Subcutaneous adipose tissue (tissue), 4 donors: ENCODE results near the gene ITGB3BP. TPM values are rescaled to one million over a fixed set of nuclear protein-coding genes. Genes with fewer than 3 reads are reported as not detected.

Experiments
- total RNA-seq, 4 donors: library from RNA; depleted of rRNA; stranded (reverse); fragments of >200 nt; gene quantifications; one replicate each; pipeline ENCODE4 v1.1.0, GENCODE V29; 2016
- TF ChIP-seq, protein P1 (sequence below): fragments of 450-650 bp; IDR thresholded peaks from one replicate; pipeline ENCODE4 v1.5.1; 2016; ENCODE audit warnings: low read depth, mild to moderate bottlenecking, control low read depth, antibody characterized with exemption, moderate library complexity

The ITGB3BP gene
- total RNA-seq, 4 donors from 2014 or later = 9.2 to 10.2 (median 9.9) TPM

DNA sequence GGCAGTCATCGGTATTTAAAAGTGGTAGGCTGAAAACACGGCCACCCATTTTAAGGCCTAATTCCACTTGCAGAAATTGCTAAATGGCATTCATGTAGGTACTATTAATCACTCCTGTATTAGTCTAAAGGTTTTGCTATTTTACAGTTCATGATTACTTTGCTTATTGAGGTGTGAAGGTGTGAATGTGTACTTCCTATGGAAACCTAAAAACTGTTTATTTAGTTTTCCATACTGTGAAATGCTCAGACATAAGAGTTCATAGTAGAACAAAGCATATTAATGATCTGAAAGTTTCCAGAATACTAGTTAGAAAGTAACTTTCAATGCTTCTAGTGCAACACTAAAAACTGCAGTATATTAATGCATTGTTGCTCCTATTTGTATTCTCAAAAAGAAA is 69.8 kb downstream of the ITGB3BP start:
- TF ChIP-seq, protein P1, sequence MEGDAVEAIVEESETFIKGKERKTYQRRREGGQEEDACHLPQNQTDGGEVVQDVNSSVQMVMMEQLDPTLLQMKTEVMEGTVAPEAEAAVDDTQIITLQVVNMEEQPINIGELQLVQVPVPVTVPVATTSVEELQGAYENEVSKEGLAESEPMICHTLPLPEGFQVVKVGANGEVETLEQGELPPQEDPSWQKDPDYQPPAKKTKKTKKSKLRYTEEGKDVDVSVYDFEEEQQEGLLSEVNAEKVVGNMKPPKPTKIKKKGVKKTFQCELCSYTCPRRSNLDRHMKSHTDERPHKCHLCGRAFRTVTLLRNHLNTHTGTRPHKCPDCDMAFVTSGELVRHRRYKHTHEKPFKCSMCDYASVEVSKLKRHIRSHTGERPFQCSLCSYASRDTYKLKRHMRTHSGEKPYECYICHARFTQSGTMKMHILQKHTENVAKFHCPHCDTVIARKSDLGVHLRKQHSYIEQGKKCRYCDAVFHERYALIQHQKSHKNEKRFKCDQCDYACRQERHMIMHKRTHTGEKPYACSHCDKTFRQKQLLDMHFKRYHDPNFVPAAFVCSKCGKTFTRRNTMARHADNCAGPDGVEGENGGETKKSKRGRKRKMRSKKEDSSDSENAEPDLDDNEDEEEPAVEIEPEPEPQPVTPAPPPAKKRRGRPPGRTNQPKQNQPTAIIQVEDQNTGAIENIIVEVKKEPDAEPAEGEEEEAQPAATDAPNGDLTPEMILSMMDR = no peak

DNA sequence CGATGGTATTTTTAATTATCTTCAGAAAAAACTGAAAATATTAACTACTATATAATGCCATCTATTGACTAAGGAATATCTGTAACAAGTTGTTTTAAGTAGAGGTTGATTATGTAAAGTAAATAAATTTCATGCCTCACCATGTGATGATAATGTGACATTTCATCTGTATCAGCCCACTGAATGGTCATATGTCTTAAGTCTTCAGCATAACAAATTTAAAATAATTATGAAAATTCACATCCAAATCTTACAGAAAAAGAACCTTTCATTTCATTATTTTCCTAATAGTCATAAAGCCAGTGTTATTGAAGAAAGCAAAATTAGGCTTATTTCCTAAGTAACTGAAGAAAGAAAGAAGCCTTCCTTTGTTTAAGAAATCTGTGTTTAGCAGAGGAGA is 72.6 kb downstream of the ITGB3BP start:
- TF ChIP-seq, protein P1 = no peak

DNA sequence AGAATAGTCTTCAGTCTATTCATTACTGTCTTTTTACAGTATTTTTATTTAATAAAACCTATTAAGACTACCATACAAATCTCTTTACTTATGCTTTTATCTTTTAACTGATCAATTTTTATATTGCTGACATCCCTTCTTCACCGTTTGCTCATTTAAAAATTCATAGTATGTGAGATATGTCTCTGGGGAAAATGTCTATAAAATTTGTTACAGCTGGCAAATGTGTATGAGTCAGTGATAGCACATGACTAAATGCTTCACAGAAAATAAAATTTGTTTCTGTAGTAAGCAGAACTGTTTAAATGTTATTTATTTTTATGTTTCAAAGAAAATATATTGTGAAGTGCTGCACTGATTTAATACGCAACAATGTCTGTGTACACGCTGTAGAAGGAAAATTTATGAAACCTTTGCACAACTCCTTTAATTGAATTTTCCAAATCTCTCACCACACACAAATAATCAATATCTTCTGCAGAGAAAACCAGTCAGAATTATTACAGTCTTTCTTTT is 74.2 kb downstream of the ITGB3BP start:
- TF ChIP-seq, protein P1 = no peak

DNA sequence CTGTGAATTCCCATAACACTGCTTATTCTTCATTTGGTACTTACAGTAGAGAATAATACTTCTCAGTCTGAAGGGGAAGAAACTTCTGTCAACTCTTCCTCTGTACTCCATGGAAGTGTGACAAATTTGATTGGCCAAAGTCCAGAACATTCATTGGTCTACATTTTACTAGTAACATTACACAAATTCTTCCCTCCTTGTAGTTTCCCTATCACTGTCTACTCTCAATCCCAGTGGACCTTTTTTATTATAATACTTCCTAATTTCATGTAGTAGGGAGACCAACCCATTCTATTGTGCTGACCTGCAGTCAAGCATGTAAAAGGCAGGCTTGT is 80.9 kb downstream of the ITGB3BP start:
- TF ChIP-seq, protein P1 = no peak

DNA sequence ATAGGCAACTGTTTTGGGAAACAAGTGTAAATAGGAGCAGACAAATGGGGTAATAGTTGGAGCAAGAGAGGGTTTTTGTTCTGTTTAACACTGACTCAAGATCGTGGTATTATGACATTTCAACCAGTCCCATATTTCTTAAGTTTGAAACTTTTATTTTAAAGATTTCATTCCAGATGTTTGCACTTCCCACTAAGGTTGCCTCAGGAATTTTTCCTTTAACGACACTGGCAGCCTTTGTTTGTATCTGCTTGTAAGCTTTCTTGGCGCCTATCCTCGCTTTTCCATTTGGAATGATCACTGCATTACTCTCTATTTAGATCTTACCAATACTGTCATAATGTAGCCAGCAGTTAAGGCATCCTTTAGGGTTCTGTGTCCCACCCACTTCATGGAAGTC is 87.9 kb downstream of the ITGB3BP start:
- TF ChIP-seq, protein P1 = no peak

DNA sequence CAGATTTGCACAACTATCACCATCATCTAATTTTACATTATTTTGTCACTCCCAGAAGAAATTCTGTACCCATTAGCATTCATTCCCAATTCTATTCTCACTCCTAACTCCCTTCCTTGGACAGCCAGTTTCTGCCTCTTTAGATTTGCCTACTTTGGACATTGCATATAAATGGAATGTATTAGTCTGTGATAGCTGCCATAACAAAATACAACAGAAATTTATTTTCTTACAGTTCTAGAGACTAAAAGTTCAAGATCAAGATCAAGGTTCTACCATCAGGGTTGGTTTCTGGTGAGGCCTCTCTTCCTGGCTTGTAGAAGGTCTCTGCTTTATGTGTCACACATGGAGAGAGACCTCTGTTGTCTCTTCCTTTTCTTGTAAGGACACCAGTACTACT is 93.7 kb downstream of the ITGB3BP start:
- TF ChIP-seq, protein P1 = no peak

DNA sequence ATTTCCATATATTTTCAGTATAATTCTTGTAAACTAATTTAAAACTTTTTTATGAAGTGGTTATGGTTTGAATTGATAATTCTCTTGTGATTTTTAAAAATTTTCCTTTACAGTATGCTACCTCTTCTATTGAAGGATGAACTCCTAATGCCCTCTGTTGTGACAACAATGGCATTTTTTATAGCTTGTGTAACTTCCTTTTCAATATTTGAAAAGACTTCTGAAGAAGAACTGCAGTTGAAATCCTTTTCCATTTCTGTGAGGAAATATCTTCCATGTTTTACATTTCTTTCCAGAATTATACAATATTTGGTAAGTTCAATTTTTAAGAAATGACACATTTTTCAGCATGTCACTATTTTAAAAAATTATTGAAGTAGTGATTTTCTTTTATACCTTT is 94.2 kb downstream of the ITGB3BP start:
- TF ChIP-seq, protein P1 = no peak

DNA sequence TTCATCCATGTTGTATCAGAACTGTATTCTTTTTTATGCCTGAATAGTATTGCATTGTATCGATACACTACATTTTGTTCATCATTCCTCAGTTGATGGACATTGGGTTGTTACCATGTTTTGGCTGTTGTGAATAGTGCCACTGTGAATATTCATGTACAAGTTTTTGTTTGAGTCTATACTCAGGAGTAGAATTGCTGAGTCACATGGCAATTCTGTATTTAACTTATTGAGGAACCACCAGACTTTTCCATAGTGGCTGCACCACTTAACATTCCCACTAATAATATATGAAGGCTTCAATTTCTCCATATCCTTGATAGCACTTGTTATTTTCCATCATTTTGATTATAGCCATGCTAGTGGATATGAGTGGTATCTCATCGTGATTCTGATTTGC is 99.4 kb downstream of the ITGB3BP start:
- TF ChIP-seq, protein P1 = no peak
